ENCODE data around the gene SUSD1.
"Not testable (repeated sequence)": the region's sequence is repeated elsewhere in the genome, so short reads cannot be mapped to it uniquely, and the experiment has no call there.

SUSD1 gene

GRCh38 chr9:112149211-112149610, 25.9 kb downstream of the SUSD1 start:
- Histone ChIP-seq H3K4me3 (no peak overlapping the region), H3K27ac (no peak overlapping the region)
- TF ChIP-seq CTCF (IDR thresholded peaks at IDR 0.05): no peak
- DNase-seq (ENCODE audit: low spot score): no peak

- no peak for TF ChIP-seq CTCF (IDR thresholded peaks at IDR 0.05)
- Histone ChIP-seq H3K4me3 (no peak overlapping the region), H3K27ac (no peak overlapping the region)
- DNase-seq (ENCODE audit: low spot score): no peak
Observed at GRCh38 chr9:112145886-112146285, 29.2 kb downstream of the SUSD1 start.

- no peak overlapping the region for H3K27ac ChIP-seq
- DNase-seq (ENCODE audit: low spot score): no peak
- H3K4me3 ChIP-seq: no peak overlapping the region
- no peak for TF ChIP-seq CTCF (IDR thresholded peaks at IDR 0.05)
Observed at GRCh38 chr9:112144807-112145206, 30.3 kb downstream of the SUSD1 start.

GRCh38 chr9:112142420-112142819, 32.7 kb downstream of the SUSD1 start:
- no peak for DNase-seq (ENCODE audit: low spot score)
- H3K4me3 ChIP-seq: no peak overlapping the region
- no peak overlapping the region for H3K27ac ChIP-seq
- TF ChIP-seq CTCF (IDR thresholded peaks at IDR 0.05): no peak

- H3K27ac ChIP-seq: no peak overlapping the region
Observed at GRCh38 chr9:112140936-112141335, 34.2 kb downstream of the SUSD1 start.

GRCh38 chr9:112137066-112137465, 38.0 kb downstream of the SUSD1 start:
- no peak for DNase-seq (ENCODE audit: low spot score)
- Histone ChIP-seq H3K27ac (no peak overlapping the region), H3K4me3 (no peak overlapping the region)
- no peak for TF ChIP-seq CTCF (IDR thresholded peaks at IDR 0.05)

More at GRCh38 chr9:112140936-112141335, 34.2 kb downstream of the SUSD1 start:
- DNase-seq (ENCODE audit: low spot score): no peak
- H3K4me3 ChIP-seq: no peak overlapping the region
- no peak for TF ChIP-seq CTCF (IDR thresholded peaks at IDR 0.05)

GRCh38 chr9:112135706-112136105, 39.4 kb downstream of the SUSD1 start:
- DNase-seq (ENCODE audit: low spot score): no peak
- Histone ChIP-seq H3K4me3 (no peak overlapping the region), H3K27ac (no peak overlapping the region)
- no peak for TF ChIP-seq CTCF (IDR thresholded peaks at IDR 0.05)

GRCh38 chr9:112133806-112134205, 41.3 kb downstream of the SUSD1 start:
- not testable (repeated sequence) for H3K27ac ChIP-seq; H3K4me3 ChIP-seq; DNase-seq (ENCODE audit: low spot score)

All from coronary artery (tissue), 2 donors.